ENCODE measurements around the gene RNF166.

RNF166 gene

GRCh38 chr16:88649924-88650748 is 56.1 kb downstream of the RNF166 start:
- DNase-seq, result peak in 1 of 2 donors; percentile 79

DNA sequence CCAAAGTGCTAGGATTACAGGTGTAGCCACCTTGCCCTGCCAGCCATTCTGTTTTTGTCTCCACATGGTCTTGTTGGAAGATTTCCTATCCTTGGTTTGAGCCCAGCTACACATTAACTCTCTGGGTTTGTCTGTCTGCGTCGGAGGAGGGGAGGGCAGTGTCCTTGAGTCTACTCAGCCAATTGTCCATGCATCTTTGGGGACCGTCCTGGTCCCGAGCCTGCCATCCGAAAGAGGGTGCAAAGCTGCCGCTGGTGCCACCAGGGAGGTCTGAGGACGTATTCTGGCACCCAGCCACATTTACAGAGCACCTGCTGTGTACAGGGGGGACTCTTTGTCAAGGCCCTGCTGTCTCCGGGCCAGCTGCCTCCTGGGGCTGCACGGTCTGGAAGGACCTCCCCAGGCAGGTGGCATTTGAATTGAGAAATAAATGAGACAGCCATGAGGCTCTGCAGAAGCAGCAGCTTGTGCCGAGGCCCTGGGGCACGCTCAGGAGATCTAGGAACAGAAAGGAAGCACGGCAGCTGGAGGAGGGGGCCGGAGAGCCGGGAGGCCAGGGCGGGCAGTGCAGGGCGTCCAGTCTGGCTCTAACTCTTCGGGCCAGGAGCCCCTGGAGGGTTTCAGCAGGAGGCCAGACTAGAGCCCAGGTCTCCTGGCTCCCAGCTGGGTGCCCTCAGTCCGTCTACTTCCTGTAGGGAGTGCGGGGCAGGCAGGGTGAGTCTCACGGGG is 56.8 kb downstream of the RNF166 start:
- DNase-seq, result no peak

DNA sequence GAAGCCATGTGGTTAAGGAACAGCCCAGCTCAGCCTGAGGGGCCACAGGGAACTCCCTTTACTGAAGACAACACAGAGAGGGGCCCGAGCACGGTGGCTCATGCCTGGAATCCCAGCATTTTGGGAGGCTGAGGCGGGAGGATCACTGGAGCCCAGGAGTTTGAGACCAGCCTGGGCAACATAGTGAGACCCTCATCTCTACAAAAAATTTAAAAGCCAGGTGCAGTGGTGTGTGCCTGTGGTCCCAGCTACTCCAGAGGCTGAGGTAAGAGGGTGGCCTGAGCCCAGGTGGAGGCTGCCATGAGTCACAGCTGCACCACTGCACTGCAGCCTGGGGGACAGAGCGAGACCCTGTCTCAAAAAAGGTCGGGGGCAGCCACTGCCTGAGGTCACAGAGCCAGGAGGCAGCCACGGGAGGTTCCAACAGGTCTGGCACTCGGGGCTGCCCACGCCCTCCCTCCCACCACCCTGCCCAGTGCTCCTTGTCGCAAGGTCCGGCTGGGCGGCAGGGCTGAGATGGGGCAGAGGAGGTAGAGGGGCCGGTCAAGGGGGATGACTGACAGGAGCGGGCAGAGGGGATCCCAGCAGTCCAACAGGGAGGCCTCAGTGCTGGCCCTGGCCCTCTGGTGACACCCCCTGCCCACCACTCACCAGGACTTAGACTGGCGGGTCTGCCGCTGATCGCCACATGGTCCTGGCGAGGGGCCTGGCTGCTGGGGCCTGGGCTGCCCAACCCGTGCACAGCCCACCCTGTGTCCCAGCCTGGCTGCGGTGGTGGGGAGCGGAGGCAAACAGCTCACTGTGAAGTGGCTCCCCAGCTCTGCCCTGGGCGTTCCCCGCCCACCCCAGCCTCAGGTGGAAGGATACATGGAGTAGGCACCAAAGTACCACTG is 58.8 kb downstream of the RNF166 start:
- no peak for DNase-seq
